ENCODE data around the gene ANKRD36C.
"Not testable (repeated sequence)": the region's sequence is repeated elsewhere in the genome, so short reads cannot be mapped to it uniquely, and the experiment has no call there.

The ANKRD36C gene

DNA sequence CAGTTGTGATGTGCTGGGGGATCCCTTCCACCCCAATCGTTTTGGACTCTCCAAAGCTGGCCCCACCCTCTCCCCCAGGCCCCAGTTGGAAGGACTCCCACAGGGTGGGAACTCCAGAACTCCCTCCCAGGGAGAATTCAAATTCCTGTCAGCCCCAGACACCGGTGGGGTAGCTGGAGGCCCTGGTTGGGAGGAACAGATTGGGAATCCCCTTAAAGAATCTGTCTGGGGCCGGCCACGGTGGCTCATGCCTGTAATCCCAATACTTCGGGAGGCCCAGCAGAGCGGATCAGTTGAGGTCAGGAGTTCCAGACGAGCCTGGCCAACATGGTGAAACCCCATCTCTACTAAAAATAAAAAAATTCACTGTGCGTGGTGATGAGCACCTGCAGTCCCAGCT, 155.5 kb downstream of the ANKRD36C start:
- Mint-ChIP-seq H3K9me3 (peaks cover 10% of the 10 kb centered on the region), H3K27me3 (ENCODE audit: low read depth) (no peaks in the 10 kb centered on the region), H3K27ac (no peak overlapping the region), H3K4me3 (no peak overlapping the region), H3K36me3 (ENCODE audit: low read depth) (peaks cover 74% of the 10 kb centered on the region), H3K4me1 (no peaks in the 10 kb centered on the region)
- TF ChIP-seq, protein P1, sequence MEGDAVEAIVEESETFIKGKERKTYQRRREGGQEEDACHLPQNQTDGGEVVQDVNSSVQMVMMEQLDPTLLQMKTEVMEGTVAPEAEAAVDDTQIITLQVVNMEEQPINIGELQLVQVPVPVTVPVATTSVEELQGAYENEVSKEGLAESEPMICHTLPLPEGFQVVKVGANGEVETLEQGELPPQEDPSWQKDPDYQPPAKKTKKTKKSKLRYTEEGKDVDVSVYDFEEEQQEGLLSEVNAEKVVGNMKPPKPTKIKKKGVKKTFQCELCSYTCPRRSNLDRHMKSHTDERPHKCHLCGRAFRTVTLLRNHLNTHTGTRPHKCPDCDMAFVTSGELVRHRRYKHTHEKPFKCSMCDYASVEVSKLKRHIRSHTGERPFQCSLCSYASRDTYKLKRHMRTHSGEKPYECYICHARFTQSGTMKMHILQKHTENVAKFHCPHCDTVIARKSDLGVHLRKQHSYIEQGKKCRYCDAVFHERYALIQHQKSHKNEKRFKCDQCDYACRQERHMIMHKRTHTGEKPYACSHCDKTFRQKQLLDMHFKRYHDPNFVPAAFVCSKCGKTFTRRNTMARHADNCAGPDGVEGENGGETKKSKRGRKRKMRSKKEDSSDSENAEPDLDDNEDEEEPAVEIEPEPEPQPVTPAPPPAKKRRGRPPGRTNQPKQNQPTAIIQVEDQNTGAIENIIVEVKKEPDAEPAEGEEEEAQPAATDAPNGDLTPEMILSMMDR (IDR thresholded peaks at IDR 0.05; ENCODE audit: unreplicated experiment in 3 of 3): no peak

DNA sequence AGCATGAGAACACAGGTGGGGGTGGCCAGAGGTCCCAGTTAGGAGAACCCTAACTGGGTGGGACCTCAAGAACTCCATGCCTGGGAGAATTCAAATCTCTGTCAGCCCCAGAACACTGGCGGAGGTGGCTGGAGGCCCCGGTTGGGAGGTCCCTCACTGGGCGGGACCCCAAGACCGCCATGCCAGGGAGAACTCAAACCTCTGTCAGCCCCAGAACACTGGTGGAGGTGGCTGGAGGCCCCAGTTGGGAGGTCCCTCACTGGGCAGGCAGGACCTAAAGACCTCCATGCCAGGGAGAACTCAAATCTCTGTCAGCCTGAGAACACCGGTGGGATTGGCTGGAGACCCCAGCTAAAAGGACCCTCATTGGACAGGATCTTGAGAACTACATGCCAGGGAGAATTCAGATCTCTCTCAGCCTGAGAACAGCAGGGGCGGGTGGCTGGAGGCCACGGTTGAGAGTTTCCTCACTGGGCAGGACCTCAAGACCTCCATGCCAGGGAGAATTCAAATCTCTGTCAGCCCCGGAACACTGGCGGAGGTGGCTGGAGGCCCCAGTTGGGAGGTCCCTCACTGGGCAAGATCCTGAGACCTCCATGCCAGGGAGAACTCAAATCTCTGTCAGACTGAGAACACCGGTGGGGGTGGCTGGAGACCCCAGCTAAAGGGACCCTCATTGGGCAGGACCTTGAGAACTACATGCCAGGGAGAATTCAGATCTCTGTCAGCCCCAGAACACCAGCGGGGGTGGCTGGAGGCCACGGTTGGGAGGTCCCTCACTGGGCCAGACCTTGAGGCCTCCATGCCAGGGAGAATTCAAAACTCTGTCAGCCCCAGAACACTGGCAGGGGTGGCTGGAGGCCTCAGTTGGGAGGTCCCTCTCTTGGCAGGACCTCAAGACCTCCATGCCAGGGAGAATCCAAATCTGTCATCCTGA, 157.3 kb downstream of the ANKRD36C start:
- not testable (repeated sequence) for H3K27ac Mint-ChIP-seq; H3K4me1 Mint-ChIP-seq; H3K27me3 Mint-ChIP-seq (ENCODE audit: low read depth); H3K4me3 Mint-ChIP-seq
- Mint-ChIP-seq H3K9me3 (peaks cover 22% of the 10 kb centered on the region), H3K36me3 (ENCODE audit: low read depth) (peaks cover 88% of the 10 kb centered on the region)

DNA sequence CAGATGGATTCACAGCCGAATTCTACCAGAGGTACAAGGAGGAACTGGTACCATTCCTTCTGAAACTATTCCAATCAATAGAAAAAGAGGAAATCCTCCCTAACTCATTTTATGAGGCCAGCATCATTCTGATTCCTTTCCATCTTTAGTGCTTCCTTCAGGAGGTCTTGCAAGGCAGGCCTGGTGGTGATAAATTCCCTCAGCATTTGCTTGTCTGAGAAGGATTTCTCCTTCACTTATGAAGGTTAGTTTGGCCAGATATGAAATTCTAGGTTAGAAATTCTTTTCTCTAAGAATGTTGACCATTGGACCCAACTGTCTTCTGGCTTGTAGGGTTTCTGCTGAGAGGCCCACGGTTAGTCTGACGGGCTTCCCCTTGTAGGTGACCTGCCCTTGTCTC, 167.4 kb downstream of the ANKRD36C start:
- Mint-ChIP-seq H3K36me3 (ENCODE audit: low read depth) (peaks cover 57% of the 10 kb centered on the region), H3K9me3 (peaks cover 61% of the 10 kb centered on the region)
- not testable (repeated sequence) for H3K27me3 Mint-ChIP-seq (ENCODE audit: low read depth); H3K4me3 Mint-ChIP-seq; H3K4me1 Mint-ChIP-seq; H3K27ac Mint-ChIP-seq

- Mint-ChIP-seq H3K36me3 (ENCODE audit: low read depth) (peaks cover 62% of the 10 kb centered on the region), H3K9me3 (peaks cover 59% of the 10 kb centered on the region)
- H3K27ac Mint-ChIP-seq; H3K4me3 Mint-ChIP-seq; H3K4me1 Mint-ChIP-seq; H3K27me3 Mint-ChIP-seq (ENCODE audit: low read depth): not testable (repeated sequence)
Measured at GRCh38 chr2:95817521-95817920, 174.1 kb downstream of the ANKRD36C start.

DNA sequence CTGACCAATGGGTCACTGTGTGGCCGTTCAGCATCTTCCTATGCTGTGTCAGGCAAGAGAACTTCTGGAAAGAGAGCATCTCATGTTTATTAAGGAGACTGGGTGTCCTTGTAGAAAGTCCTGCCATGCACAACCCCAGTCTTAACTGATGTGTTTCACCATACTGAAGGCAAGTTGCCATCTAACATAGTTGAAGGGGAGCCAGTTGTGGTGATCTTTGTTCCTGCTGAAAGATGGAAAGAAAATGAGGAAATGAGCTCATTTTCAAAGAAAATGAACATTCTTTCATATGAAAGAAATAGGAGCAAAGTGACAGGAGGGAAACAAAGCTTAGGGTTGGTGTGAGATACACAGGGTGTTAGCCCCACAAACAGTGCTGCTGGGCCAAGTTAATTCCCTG, 178.3 kb downstream of the ANKRD36C start:
- H3K27ac Mint-ChIP-seq; H3K27me3 Mint-ChIP-seq (ENCODE audit: low read depth); H3K4me1 Mint-ChIP-seq; H3K4me3 Mint-ChIP-seq: not testable (repeated sequence)
- Mint-ChIP-seq H3K36me3 (ENCODE audit: low read depth) (peaks cover 47% of the 10 kb centered on the region), H3K9me3 (peaks cover 37% of the 10 kb centered on the region)

DNA sequence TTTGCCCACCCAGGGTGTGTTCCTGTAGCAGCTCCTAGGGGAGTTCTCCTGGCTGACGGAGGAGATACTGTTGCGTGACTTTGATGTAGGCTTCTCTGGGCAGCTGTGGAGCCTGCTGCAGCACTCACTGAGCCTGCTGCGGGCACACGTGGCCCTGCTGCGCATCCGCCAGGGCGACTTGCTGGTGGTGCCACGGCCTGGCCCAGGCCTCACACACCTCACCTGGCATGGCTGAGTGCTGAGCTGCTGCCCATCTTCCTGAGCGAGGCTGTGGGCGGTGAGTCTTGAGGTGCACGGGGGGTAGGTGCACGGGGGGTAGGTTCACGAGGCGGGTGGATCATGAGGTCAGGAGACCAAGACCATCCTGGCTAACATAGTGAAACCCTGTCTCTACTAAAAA, 191.7 kb downstream of the ANKRD36C start:
- no peaks in the 10 kb centered on the region for H3K27me3 Mint-ChIP-seq (ENCODE audit: low read depth)

GRCh38 chr2:95799147-95799889, 192.3 kb downstream of the ANKRD36C start:
- not testable (repeated sequence) for H3K36me3 Mint-ChIP-seq (ENCODE audit: low read depth); H3K4me3 Mint-ChIP-seq; H3K27me3 Mint-ChIP-seq (ENCODE audit: low read depth); H3K4me1 Mint-ChIP-seq; H3K27ac Mint-ChIP-seq
- peaks cover 23% of the 10 kb centered on the region for H3K9me3 Mint-ChIP-seq

More for the DNA sequence above, 191.7 kb downstream of the ANKRD36C start:
- TF ChIP-seq, protein P1 (IDR thresholded peaks at IDR 0.05; ENCODE audit: unreplicated experiment in 3 of 3): no peak
- Mint-ChIP-seq H3K4me3 (no peak overlapping the region), H3K9me3 (peaks cover 29% of the 10 kb centered on the region), H3K36me3 (ENCODE audit: low read depth) (peaks cover 12% of the 10 kb centered on the region), H3K27ac (no peak overlapping the region), H3K4me1 (no peaks in the 10 kb centered on the region)

GRCh38 chr2:95796249-95797099, 195.2 kb downstream of the ANKRD36C start:
- not testable (repeated sequence) for H3K27ac Mint-ChIP-seq; H3K27me3 Mint-ChIP-seq (ENCODE audit: low read depth); H3K4me1 Mint-ChIP-seq; H3K4me3 Mint-ChIP-seq; H3K36me3 Mint-ChIP-seq (ENCODE audit: low read depth)
- peaks cover 14% of the 10 kb centered on the region for H3K9me3 Mint-ChIP-seq

- H3K27me3 Mint-ChIP-seq (ENCODE audit: low read depth); H3K4me3 Mint-ChIP-seq; H3K4me1 Mint-ChIP-seq; H3K36me3 Mint-ChIP-seq (ENCODE audit: low read depth); H3K27ac Mint-ChIP-seq; H3K9me3 Mint-ChIP-seq: not testable (repeated sequence)
Measured at GRCh38 chr2:95793970-95794369, 197.7 kb downstream of the ANKRD36C start.

- H3K36me3 Mint-ChIP-seq (ENCODE audit: low read depth); H3K4me3 Mint-ChIP-seq; H3K9me3 Mint-ChIP-seq; H3K27ac Mint-ChIP-seq; H3K27me3 Mint-ChIP-seq (ENCODE audit: low read depth); H3K4me1 Mint-ChIP-seq: not testable (repeated sequence)
Measured at GRCh38 chr2:95790180-95790579, 201.4 kb downstream of the ANKRD36C start.

- H3K27me3 Mint-ChIP-seq (ENCODE audit: low read depth); H3K27ac Mint-ChIP-seq; H3K4me3 Mint-ChIP-seq; H3K9me3 Mint-ChIP-seq; H3K4me1 Mint-ChIP-seq; H3K36me3 Mint-ChIP-seq (ENCODE audit: low read depth): not testable (repeated sequence)
Measured at GRCh38 chr2:95789385-95789784, 202.2 kb downstream of the ANKRD36C start.

DNA sequence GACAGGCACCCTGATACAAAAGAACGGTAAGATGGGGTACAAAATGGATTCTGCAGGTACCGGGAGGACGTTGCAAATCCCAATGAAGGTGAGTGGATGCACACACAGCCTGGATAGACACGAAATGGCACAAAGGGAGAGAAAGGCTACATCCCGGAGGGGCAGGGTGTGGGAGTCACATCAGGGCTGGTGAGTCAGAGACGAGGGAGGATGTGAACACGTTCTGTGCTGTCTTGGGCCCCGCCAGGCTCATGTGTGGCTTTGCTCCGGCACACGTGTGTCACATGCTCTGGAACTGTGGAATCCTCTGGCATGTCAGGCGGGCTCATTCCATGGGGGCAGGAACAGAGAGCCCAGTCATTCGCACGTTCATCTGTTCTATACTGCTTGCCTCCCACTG, 203.0 kb downstream of the ANKRD36C start:
- not testable (repeated sequence) for H3K4me1 Mint-ChIP-seq; H3K27ac Mint-ChIP-seq; H3K27me3 Mint-ChIP-seq (ENCODE audit: low read depth); H3K4me3 Mint-ChIP-seq; H3K36me3 Mint-ChIP-seq (ENCODE audit: low read depth); H3K9me3 Mint-ChIP-seq
